Astrocyte of the cerebellum (primary cell): ENCODE results near the gene TMEM200B.

Experiments
- DNase-seq: peaks from one replicate; pipeline ENCODE4 v3.0.0-alpha.2; 2011; ENCODE audit warnings: low read depth
- H3K4me3 ChIP-seq: 2 replicates; pipeline ENCODE4 v1.5.1; 2011; ENCODE audit warnings: mild to moderate bottlenecking, low read depth, low read length, moderate library complexity
- in situ Hi-C: cut with HindIII; loops from 2 replicates; pipeline ENCODE4 v1.10.0; 2017; ENCODE audit warnings: low sequenced_read_pairs
- TF ChIP-seq, protein P1 (sequence below): IDR thresholded peaks from 2 replicates; pipeline ENCODE4 v1.5.1; 2012; ENCODE audit warnings: low read length, low read depth, moderate library complexity, mild to moderate bottlenecking; ENCODE audit errors: missing control alignments

Gene TMEM200B

DNA sequence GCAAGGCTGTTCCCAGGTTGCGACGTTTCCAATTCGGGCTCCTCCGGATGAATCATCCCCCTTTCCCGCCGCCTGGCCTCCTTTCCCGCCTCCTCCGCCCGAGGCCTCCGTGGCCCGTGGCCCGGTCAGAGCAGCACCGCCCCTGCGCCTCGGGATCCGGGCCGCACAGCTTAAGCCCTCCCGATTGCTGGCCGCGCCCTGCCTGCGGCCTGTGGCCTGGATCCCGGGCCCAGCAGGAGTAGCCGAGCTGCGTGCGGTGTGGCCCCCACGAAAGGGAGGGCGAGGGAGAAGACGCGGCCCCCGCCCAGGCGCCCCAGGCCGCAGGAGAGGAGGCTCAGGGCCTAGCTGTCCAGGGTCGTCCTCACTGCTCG is 1.0 kb downstream of the TMEM200B start:
- DNase-seq: peak; percentile 75
- peak overlapping the region; percentile 67 for H3K4me3 ChIP-seq
- in situ Hi-C loops: no loop called here
- TF ChIP-seq, protein P1, sequence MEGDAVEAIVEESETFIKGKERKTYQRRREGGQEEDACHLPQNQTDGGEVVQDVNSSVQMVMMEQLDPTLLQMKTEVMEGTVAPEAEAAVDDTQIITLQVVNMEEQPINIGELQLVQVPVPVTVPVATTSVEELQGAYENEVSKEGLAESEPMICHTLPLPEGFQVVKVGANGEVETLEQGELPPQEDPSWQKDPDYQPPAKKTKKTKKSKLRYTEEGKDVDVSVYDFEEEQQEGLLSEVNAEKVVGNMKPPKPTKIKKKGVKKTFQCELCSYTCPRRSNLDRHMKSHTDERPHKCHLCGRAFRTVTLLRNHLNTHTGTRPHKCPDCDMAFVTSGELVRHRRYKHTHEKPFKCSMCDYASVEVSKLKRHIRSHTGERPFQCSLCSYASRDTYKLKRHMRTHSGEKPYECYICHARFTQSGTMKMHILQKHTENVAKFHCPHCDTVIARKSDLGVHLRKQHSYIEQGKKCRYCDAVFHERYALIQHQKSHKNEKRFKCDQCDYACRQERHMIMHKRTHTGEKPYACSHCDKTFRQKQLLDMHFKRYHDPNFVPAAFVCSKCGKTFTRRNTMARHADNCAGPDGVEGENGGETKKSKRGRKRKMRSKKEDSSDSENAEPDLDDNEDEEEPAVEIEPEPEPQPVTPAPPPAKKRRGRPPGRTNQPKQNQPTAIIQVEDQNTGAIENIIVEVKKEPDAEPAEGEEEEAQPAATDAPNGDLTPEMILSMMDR: no peak

DNA sequence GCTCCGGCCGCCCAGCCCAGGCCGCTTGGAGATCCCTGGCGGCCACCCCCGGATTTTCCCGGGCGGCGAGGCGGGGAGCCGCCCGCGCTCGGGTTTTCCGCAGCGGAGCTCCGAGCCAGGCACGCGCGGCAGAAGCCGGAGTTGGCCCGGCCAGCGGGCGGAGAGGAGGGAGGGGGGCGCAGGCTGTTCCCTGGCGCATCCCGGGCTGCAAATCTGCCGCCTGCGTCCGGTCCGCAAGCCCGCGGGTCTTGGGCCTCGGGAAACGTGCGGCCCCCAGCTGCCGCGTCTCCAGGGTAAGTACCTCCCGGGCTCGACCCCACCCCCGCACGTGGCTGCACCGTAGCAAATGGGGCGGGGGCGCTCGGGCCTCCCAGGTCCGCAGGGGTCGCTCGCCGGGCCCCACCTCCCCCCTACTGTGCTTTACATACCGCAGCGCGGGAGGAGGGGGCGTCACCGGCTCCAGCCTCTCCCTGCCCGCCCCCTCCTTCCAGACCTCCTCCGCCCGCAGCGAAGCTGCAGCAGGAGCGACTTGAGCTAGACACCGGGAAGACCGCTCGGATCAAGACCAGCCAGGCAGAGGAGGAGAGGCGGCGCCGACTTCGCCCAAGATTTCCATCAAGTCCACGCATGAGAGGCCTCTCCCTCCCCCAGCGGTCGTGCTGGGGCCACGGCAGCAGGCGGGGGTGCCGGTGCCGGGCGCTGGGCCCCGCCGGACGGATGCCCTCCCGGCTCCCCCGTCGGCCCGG is 1.6 kb downstream of the TMEM200B start:
- TF ChIP-seq, protein P1: no peak
- no peak for DNase-seq
- in situ Hi-C loops: no loop called here
- H3K4me3 ChIP-seq: peak overlapping the region; percentile 67

DNA sequence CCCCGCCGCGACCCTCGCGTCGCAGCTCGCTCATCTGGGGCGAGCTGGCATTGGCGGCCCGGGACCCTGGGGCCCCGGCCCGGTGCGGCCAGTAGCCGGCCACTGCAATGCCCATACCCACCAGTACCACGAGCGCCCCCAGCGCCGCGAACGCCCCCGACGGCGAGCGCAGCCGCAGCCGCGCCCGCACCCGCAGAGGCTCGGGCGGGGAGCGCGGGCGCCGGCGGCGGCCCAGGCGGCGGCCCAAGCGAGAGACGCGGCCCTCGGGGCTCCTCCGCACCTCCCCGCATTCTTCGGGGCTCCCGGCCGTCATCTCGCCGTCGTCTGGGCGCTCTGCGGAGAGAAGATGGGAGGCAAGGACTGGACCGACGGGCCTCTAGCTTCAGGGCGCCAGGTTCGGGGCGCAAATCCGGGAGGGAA is 2.2 kb downstream of the TMEM200B start:
- no peak for DNase-seq
- in situ Hi-C loops: no loop called here
- peak overlapping the region; percentile 67 for H3K4me3 ChIP-seq
- TF ChIP-seq, protein P1: no peak

DNA sequence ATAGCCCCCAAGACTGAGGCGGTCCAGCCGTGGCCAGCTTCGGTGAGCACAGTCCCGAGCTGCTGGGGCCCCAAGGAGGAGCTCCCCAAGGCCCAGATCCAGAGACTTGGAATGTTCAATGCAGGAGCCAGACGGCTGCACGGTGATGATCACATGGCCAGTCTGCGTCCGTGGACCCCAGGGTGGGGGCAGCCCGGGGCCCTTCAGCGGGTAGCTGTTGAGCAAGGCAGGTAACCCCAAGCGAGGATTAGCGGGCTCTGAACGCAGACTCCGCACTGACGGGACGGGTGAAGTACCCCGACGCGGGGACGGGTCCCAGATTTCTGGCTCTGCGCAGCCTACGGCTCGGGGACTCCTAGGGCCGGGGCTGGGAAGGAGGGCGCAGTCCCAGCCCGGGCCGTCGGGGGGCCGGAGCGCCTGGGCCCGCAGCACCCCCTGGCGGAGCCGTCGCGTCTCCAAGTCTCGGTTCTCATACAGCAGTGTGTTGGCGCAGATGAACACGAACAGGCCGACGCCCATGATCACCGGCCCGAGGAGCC is 2.7 kb downstream of the TMEM200B start:
- peak overlapping the region; percentile 67 for H3K4me3 ChIP-seq
- in situ Hi-C loops: no loop called here
- DNase-seq: no peak
- TF ChIP-seq, protein P1: peak; percentile 67

DNA sequence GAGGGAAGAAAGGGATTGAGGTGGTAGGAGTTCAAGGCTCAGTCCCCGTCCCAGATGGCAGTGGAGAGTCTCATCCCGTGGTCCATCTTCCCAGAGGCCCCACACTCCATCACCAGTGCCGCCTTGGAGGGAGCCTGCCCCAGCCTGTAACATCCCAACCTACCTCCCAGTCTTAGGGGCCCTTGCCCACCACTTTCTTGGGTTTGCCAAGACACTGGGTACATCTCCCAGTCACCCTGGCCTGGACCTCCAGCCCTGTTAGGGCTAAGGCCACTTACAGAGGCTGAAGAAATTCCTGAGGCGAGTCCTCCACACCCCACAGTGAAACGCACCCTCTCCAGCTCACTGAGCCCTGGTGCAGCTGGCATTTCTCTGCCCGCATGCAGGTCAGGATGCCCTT is 3.3 kb downstream of the TMEM200B start:
- in situ Hi-C loops: no loop called here

DNA sequence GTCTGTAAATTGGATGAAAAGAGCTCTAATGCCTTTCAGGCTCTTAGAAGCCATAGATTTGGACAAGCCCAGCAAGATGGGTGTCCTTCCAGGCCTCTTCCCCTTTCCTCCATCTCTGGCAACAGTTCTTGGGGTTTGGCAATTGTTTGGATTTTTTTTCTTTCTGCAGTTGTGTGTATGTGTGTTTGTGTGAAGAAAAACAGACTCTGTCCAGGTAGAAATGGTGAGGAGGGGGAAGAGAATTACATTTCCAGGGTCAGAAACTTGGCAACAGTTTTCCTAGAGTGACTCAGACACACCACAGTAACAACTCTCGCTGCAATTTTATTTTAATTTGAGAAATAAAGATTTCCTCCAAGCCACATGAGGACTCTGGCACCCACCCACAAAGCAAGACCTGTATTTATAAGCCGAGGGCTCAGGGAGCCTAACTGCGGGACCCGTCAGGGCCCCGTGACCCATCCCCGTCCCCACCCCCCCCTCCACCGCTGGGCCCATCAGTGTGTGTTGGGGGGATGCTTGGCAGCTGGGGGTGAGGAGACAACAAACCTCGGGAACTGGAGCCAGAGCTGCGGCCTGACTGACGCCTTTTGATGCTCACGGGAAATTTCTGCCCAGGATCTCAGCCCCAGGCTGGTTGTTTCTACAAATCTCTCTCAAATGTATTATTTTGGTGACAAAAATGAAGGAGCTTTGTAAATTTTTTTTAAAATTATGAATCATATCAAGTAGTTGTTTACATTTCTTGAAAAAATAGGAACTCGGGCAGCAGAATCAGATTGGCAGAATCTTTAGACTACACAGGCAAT is 4.4 kb downstream of the TMEM200B start:
- H3K4me3 ChIP-seq: no peak overlapping the region
- TF ChIP-seq, protein P1: no peak
- DNase-seq: no peak
- in situ Hi-C loops: no loop called here

More for the DNA sequence above, 3.3 kb downstream of the TMEM200B start:
- H3K4me3 ChIP-seq: no peak overlapping the region
- DNase-seq: no peak
- TF ChIP-seq, protein P1: no peak
